Stimulated activated CD8-positive, alpha-beta memory T cell treated with anti-CD3 and anti-CD28 coated beads, Interleukin-15, amount 100 ng/mL, for 1 hour (primary cell): Measurements from ENCODE around the gene ZBTB16.

Experiments
- DNase-seq: peaks from one replicate; pipeline ENCODE4 v3.0.0-alpha.2; 2020; ENCODE audit warnings: low read depth

ZBTB16 gene

GRCh38 chr11:114211444-114212121, 152.1 kb downstream of the ZBTB16 start:
- DNase-seq = no peak

- no peak for DNase-seq
Observed at GRCh38 chr11:114213622-114214021, 154.1 kb downstream of the ZBTB16 start.

GRCh38 chr11:114215428-114215827, 155.9 kb downstream of the ZBTB16 start:
- DNase-seq = no peak

GRCh38 chr11:114215871-114216795, 156.6 kb downstream of the ZBTB16 start:
- DNase-seq = no peak

- no peak for DNase-seq
Observed at GRCh38 chr11:114216796-114217180, 157.3 kb downstream of the ZBTB16 start.

GRCh38 chr11:114218508-114218907, 159.0 kb downstream of the ZBTB16 start:
- no peak for DNase-seq

- DNase-seq = no peak
Observed at GRCh38 chr11:114219559-114220349, 160.2 kb downstream of the ZBTB16 start.

- DNase-seq = no peak
Observed at GRCh38 chr11:114221037-114221436, 161.5 kb downstream of the ZBTB16 start.

GRCh38 chr11:114225661-114226060, 166.2 kb downstream of the ZBTB16 start:
- DNase-seq = no peak

GRCh38 chr11:114226356-114226755, 166.8 kb downstream of the ZBTB16 start:
- DNase-seq = no peak

GRCh38 chr11:114228435-114229411, 169.2 kb downstream of the ZBTB16 start:
- DNase-seq = no peak

- DNase-seq = no peak
Observed at GRCh38 chr11:114230031-114230704, 170.7 kb downstream of the ZBTB16 start.

- no peak for DNase-seq
Observed at GRCh38 chr11:114232400-114233059, 173.0 kb downstream of the ZBTB16 start.

GRCh38 chr11:114233755-114234154, 174.2 kb downstream of the ZBTB16 start:
- no peak for DNase-seq

GRCh38 chr11:114236829-114237228, 177.3 kb downstream of the ZBTB16 start:
- no peak for DNase-seq

GRCh38 chr11:114237321-114238280, 178.1 kb downstream of the ZBTB16 start:
- DNase-seq = no peak

GRCh38 chr11:114239753-114240161, 180.2 kb downstream of the ZBTB16 start:
- DNase-seq = no peak

GRCh38 chr11:114242032-114242431, 182.5 kb downstream of the ZBTB16 start:
- no peak for DNase-seq
